ENCODE data around the gene AMPD2.
A peak's percentile ranks its signal among the peaks of the same experiment; 100 is the strongest.
"Not testable (repeated sequence)": the region's sequence is repeated elsewhere in the genome, so short reads cannot be mapped to it uniquely, and the experiment has no call there.

The AMPD2 gene

DNA sequence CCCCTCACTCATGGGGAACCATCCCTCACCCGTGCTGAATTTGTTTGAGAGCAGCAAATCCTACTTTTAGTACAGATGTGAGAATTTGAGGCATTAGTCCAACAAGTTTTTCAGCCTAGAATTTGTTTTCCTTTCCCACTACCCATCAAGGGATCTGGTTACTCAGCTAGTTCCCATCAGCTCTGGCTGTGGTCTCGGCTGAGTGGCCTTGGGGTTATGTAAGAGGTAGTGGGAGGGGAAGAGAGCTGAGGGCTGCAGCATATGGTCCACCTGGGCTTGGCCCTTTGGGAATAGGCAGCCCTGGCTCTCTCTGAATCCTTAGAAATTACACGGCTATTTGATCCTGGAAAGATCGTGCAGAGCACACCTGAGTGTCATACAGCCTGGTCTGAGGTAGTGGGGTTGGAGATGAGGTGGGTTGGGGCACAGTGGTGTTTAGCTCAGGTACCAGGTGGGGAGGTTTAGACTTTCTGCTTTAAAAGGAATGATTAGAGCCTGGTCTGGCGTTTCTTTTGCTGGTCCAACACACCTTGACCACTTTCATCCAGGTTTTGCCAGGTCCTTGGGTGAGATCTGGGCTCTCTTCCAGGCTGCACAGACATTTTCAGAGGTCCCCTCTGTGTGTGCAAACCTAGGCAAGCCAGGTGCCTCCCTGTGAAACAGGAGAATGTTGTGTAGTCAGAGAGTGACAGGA lies 40.5 kb downstream of the AMPD2 start:
- no peak overlapping the region for H3K9ac ChIP-seq (ENCODE audit: low read length)

DNA sequence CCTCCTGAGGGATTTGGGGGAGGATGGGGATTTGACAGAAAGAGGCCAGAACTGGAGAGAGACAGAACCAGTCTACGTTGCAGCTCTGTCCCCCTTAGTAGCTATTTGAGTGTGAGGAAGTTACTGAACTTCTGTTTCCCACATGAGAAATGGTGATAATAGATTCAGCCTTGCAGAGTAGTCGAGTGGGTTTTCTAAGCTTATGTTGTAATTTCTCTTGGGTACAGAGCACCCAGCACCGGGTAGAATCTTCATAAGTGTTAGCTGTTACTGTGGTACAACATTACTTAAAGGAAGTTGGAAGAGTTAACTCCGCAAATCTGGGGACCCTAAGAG lies 41.0 kb downstream of the AMPD2 start:
- H3K27me3 ChIP-seq (ENCODE audit: control insufficient read depth, insufficient read depth, low read length); H3K9ac ChIP-seq (ENCODE audit: low read length); H3K4me1 ChIP-seq (ENCODE audit: control insufficient read depth, insufficient read depth, low read length); H3K4me3 ChIP-seq (ENCODE audit: low read length); H3K36me3 ChIP-seq (ENCODE audit: control insufficient read depth, insufficient read depth, low read length); H3K9me3 ChIP-seq (ENCODE audit: control insufficient read depth, low read length): not testable (repeated sequence)

More for the DNA sequence above, 40.5 kb downstream of the AMPD2 start:
- Histone ChIP-seq H3K9me3 (ENCODE audit: control insufficient read depth, low read length) (no peaks in the 10 kb centered on the region), H3K4me3 (ENCODE audit: low read length) (no peak overlapping the region), H3K27me3 (ENCODE audit: control insufficient read depth, insufficient read depth, low read length) (no peaks in the 10 kb centered on the region), H3K36me3 (ENCODE audit: control insufficient read depth, insufficient read depth, low read length) (no peaks in the 10 kb centered on the region), H3K4me1 (ENCODE audit: control insufficient read depth, insufficient read depth, low read length) (peaks cover 5% of the 10 kb centered on the region)

GRCh38 chr1:109661391-109661790 lies 41.8 kb downstream of the AMPD2 start:
- Histone ChIP-seq H3K9me3 (ENCODE audit: control insufficient read depth, low read length) (no peaks in the 10 kb centered on the region), H3K4me1 (ENCODE audit: control insufficient read depth, insufficient read depth, low read length) (no peaks in the 10 kb centered on the region), H3K4me3 (ENCODE audit: low read length) (no peak overlapping the region), H3K9ac (ENCODE audit: low read length) (no peak overlapping the region), H3K36me3 (ENCODE audit: control insufficient read depth, insufficient read depth, low read length) (no peaks in the 10 kb centered on the region), H3K27me3 (ENCODE audit: control insufficient read depth, insufficient read depth, low read length) (no peaks in the 10 kb centered on the region)

GRCh38 chr1:109664671-109665070 lies 45.0 kb downstream of the AMPD2 start:
- Histone ChIP-seq H3K27me3 (ENCODE audit: control insufficient read depth, insufficient read depth, low read length) (no peaks in the 10 kb centered on the region), H3K9ac (ENCODE audit: low read length) (no peak overlapping the region), H3K4me1 (ENCODE audit: control insufficient read depth, insufficient read depth, low read length) (no peaks in the 10 kb centered on the region), H3K9me3 (ENCODE audit: control insufficient read depth, low read length) (no peaks in the 10 kb centered on the region), H3K4me3 (ENCODE audit: low read length) (no peak overlapping the region), H3K36me3 (ENCODE audit: control insufficient read depth, insufficient read depth, low read length) (no peaks in the 10 kb centered on the region)

- Histone ChIP-seq H3K36me3 (ENCODE audit: control insufficient read depth, insufficient read depth, low read length) (no peaks in the 10 kb centered on the region), H3K27me3 (ENCODE audit: control insufficient read depth, insufficient read depth, low read length) (no peaks in the 10 kb centered on the region), H3K4me3 (ENCODE audit: low read length) (no peak within 1 kb of the TSS), H3K4me1 (ENCODE audit: control insufficient read depth, insufficient read depth, low read length) (no peaks in the 10 kb centered on the region), H3K9me3 (ENCODE audit: control insufficient read depth, low read length) (no peaks in the 10 kb centered on the region), H3K9ac (ENCODE audit: low read length) (peak within 1 kb of the TSS; percentile 3)
Observed at GRCh38 chr1:109667452-109668122, 48.0 kb downstream of the AMPD2 start, which contains the start of gene GSTM2. GSTM2 (plus strand) TSS chr1:109668057; CDS start chr1:109668116, 59 bp downstream.

DNA sequence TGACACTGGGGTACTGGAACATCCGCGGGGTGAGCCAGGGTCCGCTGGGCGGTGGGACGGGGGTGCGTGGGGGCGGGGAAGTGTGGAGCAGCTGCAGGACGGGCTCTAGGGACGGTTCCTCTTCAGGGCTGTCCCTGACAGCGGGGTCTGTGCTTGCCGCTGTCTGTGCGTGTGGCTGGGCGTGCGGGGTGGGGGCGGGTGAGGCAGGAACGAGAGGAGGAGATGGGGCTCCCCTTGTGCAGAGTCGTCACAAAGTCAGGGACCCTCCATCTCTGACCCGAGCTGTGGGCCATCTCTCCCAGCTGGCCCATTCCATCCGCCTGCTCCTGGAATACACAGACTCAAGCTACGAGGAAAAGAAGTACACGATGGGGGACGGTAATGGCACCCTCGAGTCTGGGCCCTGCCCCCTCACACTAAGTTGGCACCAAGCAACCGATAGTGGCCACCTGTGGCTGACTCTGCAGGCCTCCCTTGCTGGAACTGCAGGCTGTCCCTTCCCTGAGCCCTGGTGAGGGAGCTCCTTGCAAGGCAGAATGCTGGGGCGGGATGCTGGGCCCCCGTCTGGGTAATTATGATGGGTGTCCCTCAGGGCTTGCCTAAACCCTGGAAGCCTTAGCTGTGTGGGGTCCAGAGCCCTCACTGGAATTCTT lies 48.6 kb downstream of the AMPD2 start:
- Histone ChIP-seq H3K9me3 (ENCODE audit: control insufficient read depth, low read length) (no peaks in the 10 kb centered on the region), H3K9ac (ENCODE audit: low read length) (peak overlapping the region; percentile 3), H3K4me3 (ENCODE audit: low read length) (no peak overlapping the region), H3K27me3 (ENCODE audit: control insufficient read depth, insufficient read depth, low read length) (no peaks in the 10 kb centered on the region), H3K4me1 (ENCODE audit: control insufficient read depth, insufficient read depth, low read length) (no peaks in the 10 kb centered on the region), H3K36me3 (ENCODE audit: control insufficient read depth, insufficient read depth, low read length) (no peaks in the 10 kb centered on the region)

GRCh38 chr1:109669246-109669948 lies 49.8 kb downstream of the AMPD2 start:
- Histone ChIP-seq H3K36me3 (ENCODE audit: control insufficient read depth, insufficient read depth, low read length) (no peaks in the 10 kb centered on the region), H3K9ac (ENCODE audit: low read length) (no peak overlapping the region), H3K9me3 (ENCODE audit: control insufficient read depth, low read length) (no peaks in the 10 kb centered on the region), H3K4me1 (ENCODE audit: control insufficient read depth, insufficient read depth, low read length) (no peaks in the 10 kb centered on the region), H3K4me3 (ENCODE audit: low read length) (no peak overlapping the region), H3K27me3 (ENCODE audit: control insufficient read depth, insufficient read depth, low read length) (no peaks in the 10 kb centered on the region)

DNA sequence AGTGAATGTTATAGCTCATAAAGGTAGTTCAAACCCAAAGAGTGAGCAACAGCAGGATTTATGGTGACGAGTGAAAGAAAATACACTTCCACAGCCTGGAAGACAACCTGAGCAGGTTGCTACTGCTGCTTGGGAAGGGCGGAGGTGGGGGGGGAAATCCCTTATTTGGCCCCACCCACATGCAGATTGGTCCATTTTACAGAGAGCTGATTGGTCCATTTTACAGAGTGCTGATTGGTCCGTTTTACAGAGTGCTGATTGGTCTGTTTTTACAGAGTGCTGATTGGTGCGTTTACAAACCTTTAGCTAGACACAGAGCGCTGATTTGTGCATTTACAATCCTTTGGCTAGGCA lies 50.3 kb downstream of the AMPD2 start:
- not testable (repeated sequence) for H3K27me3 ChIP-seq (ENCODE audit: control insufficient read depth, insufficient read depth, low read length); H3K9ac ChIP-seq (ENCODE audit: low read length); H3K9me3 ChIP-seq (ENCODE audit: control insufficient read depth, low read length); H3K4me1 ChIP-seq (ENCODE audit: control insufficient read depth, insufficient read depth, low read length); H3K36me3 ChIP-seq (ENCODE audit: control insufficient read depth, insufficient read depth, low read length); H3K4me3 ChIP-seq (ENCODE audit: low read length)

- no peaks in the 10 kb centered on the region for H3K4me1 ChIP-seq (ENCODE audit: control insufficient read depth, insufficient read depth, low read length)
- no peaks in the 10 kb centered on the region for H3K27me3 ChIP-seq (ENCODE audit: control insufficient read depth, insufficient read depth, low read length)
- H3K4me3 ChIP-seq (ENCODE audit: low read length) = no peak overlapping the region
- no peaks in the 10 kb centered on the region for H3K9me3 ChIP-seq (ENCODE audit: control insufficient read depth, low read length)
- no peaks in the 10 kb centered on the region for H3K36me3 ChIP-seq (ENCODE audit: control insufficient read depth, insufficient read depth, low read length)
- no peak overlapping the region for H3K9ac ChIP-seq (ENCODE audit: low read length)
Observed at GRCh38 chr1:109671067-109671466, 51.4 kb downstream of the AMPD2 start.

- not testable (repeated sequence) for H3K9me3 ChIP-seq (ENCODE audit: control insufficient read depth, low read length); H3K9ac ChIP-seq (ENCODE audit: low read length); H3K27me3 ChIP-seq (ENCODE audit: control insufficient read depth, insufficient read depth, low read length); H3K36me3 ChIP-seq (ENCODE audit: control insufficient read depth, insufficient read depth, low read length); H3K4me3 ChIP-seq (ENCODE audit: low read length); H3K4me1 ChIP-seq (ENCODE audit: control insufficient read depth, insufficient read depth, low read length)
Observed at GRCh38 chr1:109673861-109674260, 54.2 kb downstream of the AMPD2 start.

GRCh38 chr1:109676683-109677381 lies 57.2 kb downstream of the AMPD2 start:
- H3K4me3 ChIP-seq (ENCODE audit: low read length); H3K4me1 ChIP-seq (ENCODE audit: control insufficient read depth, insufficient read depth, low read length); H3K27me3 ChIP-seq (ENCODE audit: control insufficient read depth, insufficient read depth, low read length); H3K9me3 ChIP-seq (ENCODE audit: control insufficient read depth, low read length); H3K9ac ChIP-seq (ENCODE audit: low read length); H3K36me3 ChIP-seq (ENCODE audit: control insufficient read depth, insufficient read depth, low read length): not testable (repeated sequence)

- no peak overlapping the region for H3K4me3 ChIP-seq (ENCODE audit: low read length)
- no peaks in the 10 kb centered on the region for H3K36me3 ChIP-seq (ENCODE audit: control insufficient read depth, insufficient read depth, low read length)
- H3K4me1 ChIP-seq (ENCODE audit: control insufficient read depth, insufficient read depth, low read length) = no peaks in the 10 kb centered on the region
- no peak overlapping the region for H3K9ac ChIP-seq (ENCODE audit: low read length)
- H3K27me3 ChIP-seq (ENCODE audit: control insufficient read depth, insufficient read depth, low read length) = no peaks in the 10 kb centered on the region
- no peaks in the 10 kb centered on the region for H3K9me3 ChIP-seq (ENCODE audit: control insufficient read depth, low read length)
Observed at GRCh38 chr1:109677459-109677858, 57.8 kb downstream of the AMPD2 start.
